ENCODE results near the gene NRROS. TPM values are rescaled to one million over a fixed set of nuclear protein-coding genes. Genes with fewer than 3 reads are reported as not detected.

NRROS gene
- total RNA-seq, 1 donor from 2014 or later: 1.3 TPM

GRCh38 chr3:196659901-196660351, 20.4 kb downstream of the NRROS start:
- Mint-ChIP-seq H3K27ac (no peak overlapping the region), H3K4me3 (no peak overlapping the region), H3K4me1 (peaks cover 19% of the 10 kb centered on the region), H3K27me3 (ENCODE audit: low read depth) (no peaks in the 10 kb centered on the region), H3K9me3 (no peaks in the 10 kb centered on the region), H3K36me3 (no peaks in the 10 kb centered on the region)
- no peak for DNase-seq (ENCODE audit: low spot score in 2 of 2, unreplicated experiment in 2 of 2)
- no peak for TF ChIP-seq CTCF (IDR thresholded peaks at IDR 0.05; ENCODE audit: unreplicated experiment)

GRCh38 chr3:196660381-196661166, 21.1 kb downstream of the NRROS start:
- no peaks in the 10 kb centered on the region for H3K9me3 Mint-ChIP-seq
- H3K36me3 Mint-ChIP-seq: no peaks in the 10 kb centered on the region
- no peak for DNase-seq (ENCODE audit: low spot score in 2 of 2, unreplicated experiment in 2 of 2)
- H3K4me3 Mint-ChIP-seq: no peak overlapping the region
- no peak overlapping the region for H3K27ac Mint-ChIP-seq
- peaks cover 19% of the 10 kb centered on the region for H3K4me1 Mint-ChIP-seq
- no peaks in the 10 kb centered on the region for H3K27me3 Mint-ChIP-seq (ENCODE audit: low read depth)
- no peak for TF ChIP-seq CTCF (IDR thresholded peaks at IDR 0.05; ENCODE audit: unreplicated experiment)

GRCh38 chr3:196661400-196661799, 21.9 kb downstream of the NRROS start:
- DNase-seq (ENCODE audit: low spot score in 2 of 2, unreplicated experiment in 2 of 2): no peak
- Mint-ChIP-seq H3K4me3 (no peak overlapping the region), H3K27ac (no peak overlapping the region), H3K36me3 (no peaks in the 10 kb centered on the region), H3K27me3 (ENCODE audit: low read depth) (no peaks in the 10 kb centered on the region), H3K4me1 (peaks cover 26% of the 10 kb centered on the region), H3K9me3 (no peaks in the 10 kb centered on the region)
- TF ChIP-seq CTCF (IDR thresholded peaks at IDR 0.05; ENCODE audit: unreplicated experiment): no peak

- Mint-ChIP-seq H3K4me1 (peaks cover 27% of the 10 kb centered on the region), H3K27ac (peak overlapping the region; percentile 16), H3K36me3 (no peaks in the 10 kb centered on the region), H3K27me3 (ENCODE audit: low read depth) (no peaks in the 10 kb centered on the region), H3K9me3 (no peaks in the 10 kb centered on the region), H3K4me3 (no peak overlapping the region)
- no peak for DNase-seq (ENCODE audit: low spot score in 2 of 2, unreplicated experiment in 2 of 2)
- TF ChIP-seq CTCF (IDR thresholded peaks at IDR 0.05; ENCODE audit: unreplicated experiment): no peak
Observed at GRCh38 chr3:196662033-196662432, 22.5 kb downstream of the NRROS start.

- Mint-ChIP-seq H3K27me3 (ENCODE audit: low read depth) (no peaks in the 10 kb centered on the region), H3K27ac (peak overlapping the region; percentile 75), H3K4me1 (peaks cover 27% of the 10 kb centered on the region), H3K9me3 (no peaks in the 10 kb centered on the region), H3K4me3 (no peak overlapping the region), H3K36me3 (no peaks in the 10 kb centered on the region)
- no peak for DNase-seq (ENCODE audit: low spot score in 2 of 2, unreplicated experiment in 2 of 2)
- TF ChIP-seq CTCF (IDR thresholded peaks at IDR 0.05; ENCODE audit: unreplicated experiment): no peak
Observed at GRCh38 chr3:196662711-196663571, 23.4 kb downstream of the NRROS start.

All from mesothelial cell of epicardium (in vitro differentiated cells).